Activated naive CD4-positive, alpha-beta T cell treated with anti-CD3 and anti-CD28 coated beads for 36 hours (primary cell): ENCODE results near the gene DCAKD. TPM values are rescaled to one million over a fixed set of nuclear protein-coding genes. Genes with fewer than 3 reads are reported as not detected.

Experiments used
- CTCF ChIA-PET: fragments of 350-600 bp; sonication (Branson Sonifier 250); formaldehyde crosslinking; loops from one replicate; lab custom pipeline; 2021; ENCODE audit warnings: antibody characterized with exemption; lab: Charles Lee
- DNase-seq: peaks from one replicate; pipeline ENCODE4 v3.0.0-alpha.2; 2020
- H3K27ac Mint-ChIP-seq: one replicate; pipeline ENCODE4 v1.8.0; 2021; ENCODE audit warnings: mild to moderate bottlenecking, mixed read lengths
- H3K27me3 Mint-ChIP-seq: one replicate; pipeline ENCODE4 v1.8.0; 2021; ENCODE audit warnings: low read depth, mixed read lengths
- H3K36me3 Mint-ChIP-seq: one replicate; pipeline ENCODE4 v1.8.0; 2021; ENCODE audit warnings: low read depth, mixed read lengths
- H3K4me1 Mint-ChIP-seq: one replicate; pipeline ENCODE4 v1.8.0; 2021; ENCODE audit warnings: low read depth, mixed read lengths
- H3K4me3 Mint-ChIP-seq: one replicate; pipeline ENCODE4 v1.8.0; 2021; ENCODE audit warnings: mild to moderate bottlenecking, moderate library complexity, mixed read lengths
- H3K9me3 Mint-ChIP-seq: one replicate; pipeline ENCODE4 v1.8.0; 2021; ENCODE audit warnings: mixed read lengths
- intact Hi-C: fragments of 100-400 bp; cut with micrococcal nuclease; formaldehyde crosslinking; loops from one replicate; pipeline ENCODE4 v1.15.1; 2023
- total RNA-seq, 2 experiments: library from RNA; stranded (reverse); gene quantifications; one replicate each; pipeline ENCODE4 v1.2.3, GENCODE V29; 2021

DCAKD gene
- total RNA-seq, 2 experiments from 2014 or later: 38.1 to 38.9 TPM

DNA sequence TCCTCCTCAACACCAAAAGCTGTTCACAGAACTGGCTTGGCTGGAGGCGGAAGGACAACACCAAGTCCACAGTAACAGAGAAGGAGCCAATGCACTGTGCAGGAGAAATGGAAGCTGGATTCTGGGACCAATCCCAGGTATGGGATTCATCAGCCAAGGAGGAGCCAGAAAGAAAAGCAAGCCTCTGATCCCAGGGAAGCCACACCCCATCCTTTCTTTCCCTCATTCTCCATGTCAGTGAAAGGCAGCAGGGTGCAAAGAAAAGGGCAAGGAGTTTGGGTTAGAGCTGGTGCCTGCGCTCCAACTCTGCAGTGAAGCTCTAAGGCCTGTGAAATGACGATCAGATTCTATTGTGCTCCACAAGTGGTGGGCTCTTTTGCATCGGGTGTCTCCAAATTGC lies 11.0 kb downstream of the DCAKD start:
- Mint-ChIP-seq H3K27ac (no peak overlapping the region), H3K4me3 (no peak overlapping the region), H3K4me1 (peaks cover 25% of the 10 kb centered on the region), H3K27me3 (no peaks in the 10 kb centered on the region), H3K9me3 (no peaks in the 10 kb centered on the region), H3K36me3 (no peaks in the 10 kb centered on the region)
- intact Hi-C loops: no loop called here
- CTCF ChIA-PET: no interaction called here
- DNase-seq: no peak

- CTCF ChIA-PET: no interaction called here
- Mint-ChIP-seq H3K27me3 (no peaks in the 10 kb centered on the region), H3K4me1 (peaks cover 22% of the 10 kb centered on the region), H3K4me3 (no peak overlapping the region), H3K36me3 (peaks cover 4% of the 10 kb centered on the region), H3K9me3 (no peaks in the 10 kb centered on the region), H3K27ac (no peak overlapping the region)
- no peak for DNase-seq
- intact Hi-C loops: no loop called here
Observed at GRCh38 chr17:45038728-45039634, 12.5 kb downstream of the DCAKD start.

- H3K9me3 Mint-ChIP-seq: no peaks in the 10 kb centered on the region
- intact Hi-C loops: no loop called here
- no peak overlapping the region for H3K27ac Mint-ChIP-seq
- H3K4me1 Mint-ChIP-seq: peaks cover 2% of the 10 kb centered on the region
- CTCF ChIA-PET: interaction anchor here (1.1 kb wide), 1 partner anchor 13 kb away, joined by 3 read pairs; no protein-coding TSS in a partner anchor
- H3K4me3 Mint-ChIP-seq: no peak overlapping the region
- H3K27me3 Mint-ChIP-seq: no peaks in the 10 kb centered on the region
- peaks cover 16% of the 10 kb centered on the region for H3K36me3 Mint-ChIP-seq
- DNase-seq: no peak
Observed at GRCh38 chr17:45036691-45037090, 14.7 kb downstream of the DCAKD start.

GRCh38 chr17:45035848-45036247 lies 15.6 kb downstream of the DCAKD start:
- Mint-ChIP-seq H3K36me3 (peaks cover 20% of the 10 kb centered on the region), H3K4me3 (no peak overlapping the region)

GRCh38 chr17:45034599-45034998 lies 16.8 kb downstream of the DCAKD start:
- Mint-ChIP-seq H3K4me3 (no peak overlapping the region), H3K9me3 (no peaks in the 10 kb centered on the region), H3K36me3 (peaks cover 23% of the 10 kb centered on the region), H3K27ac (no peak overlapping the region), H3K27me3 (no peaks in the 10 kb centered on the region), H3K4me1 (peaks cover 2% of the 10 kb centered on the region)
- intact Hi-C loops: no loop called here
- no peak for DNase-seq
- CTCF ChIA-PET: interaction anchor here (1.7 kb wide), 1 partner anchor 13 kb away, joined by 6 read pairs; no protein-coding TSS in a partner anchor

More at GRCh38 chr17:45035848-45036247, 15.6 kb downstream of the DCAKD start:
- Mint-ChIP-seq H3K4me1 (peaks cover 2% of the 10 kb centered on the region), H3K9me3 (no peaks in the 10 kb centered on the region), H3K27me3 (no peaks in the 10 kb centered on the region), H3K27ac (no peak overlapping the region)
- CTCF ChIA-PET: interaction anchor here (0.7 to 0.8 kb wide), 2 partner anchors 100 to 115 kb away, joined by 3 to 5 read pairs; partner anchors contain the start of gene ACBD4
- no peak for DNase-seq
- intact Hi-C loops: no loop called here

DNA sequence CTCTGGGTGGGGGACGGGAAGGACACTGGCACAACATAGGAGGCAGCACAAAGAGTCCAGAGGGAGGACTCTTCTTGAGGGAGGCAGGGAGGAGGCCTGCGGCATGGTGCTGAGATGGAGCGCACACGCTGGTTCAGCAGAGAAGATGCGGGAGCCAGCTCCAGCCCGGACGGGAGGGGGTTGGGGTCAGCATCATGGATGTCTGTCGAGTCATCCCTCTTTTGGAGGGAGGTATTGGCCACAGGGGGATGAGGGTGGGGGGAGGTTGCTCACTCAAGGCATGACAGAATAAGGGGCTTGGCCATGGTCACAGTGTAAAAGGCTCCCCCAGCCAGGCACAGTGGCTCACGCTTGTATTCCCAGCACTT lies 19.3 kb downstream of the DCAKD start:
- Mint-ChIP-seq H3K9me3 (no peaks in the 10 kb centered on the region), H3K27me3 (no peaks in the 10 kb centered on the region), H3K27ac (no peak overlapping the region), H3K4me3 (no peak overlapping the region), H3K4me1 (no peaks in the 10 kb centered on the region), H3K36me3 (peaks cover 25% of the 10 kb centered on the region)
- intact Hi-C loops: no loop called here
- CTCF ChIA-PET: interaction anchor here (0.5 to 1.7 kb wide), 3 partner anchors 11 to 66 kb away, joined by 3 to 5 read pairs (median 3); no protein-coding TSS in a partner anchor
- DNase-seq: no peak

GRCh38 chr17:45031231-45032173 lies 19.9 kb downstream of the DCAKD start:
- H3K4me3 Mint-ChIP-seq: no peak overlapping the region
- CTCF ChIA-PET: interaction anchor here (0.5 to 1.7 kb wide), 4 partner anchors 11 to 67 kb away, joined by 3 to 5 read pairs (median 4); no protein-coding TSS in a partner anchor
- no peak for DNase-seq
- no peak overlapping the region for H3K27ac Mint-ChIP-seq
- H3K9me3 Mint-ChIP-seq: no peaks in the 10 kb centered on the region
- H3K4me1 Mint-ChIP-seq: no peaks in the 10 kb centered on the region
- no peaks in the 10 kb centered on the region for H3K27me3 Mint-ChIP-seq
- peaks cover 26% of the 10 kb centered on the region for H3K36me3 Mint-ChIP-seq
- intact Hi-C loops: no loop called here

- peaks cover 27% of the 10 kb centered on the region for H3K36me3 Mint-ChIP-seq
- H3K4me1 Mint-ChIP-seq: no peaks in the 10 kb centered on the region
- H3K9me3 Mint-ChIP-seq: no peaks in the 10 kb centered on the region
- DNase-seq: no peak
- intact Hi-C loops: no loop called here
- H3K4me3 Mint-ChIP-seq: no peak overlapping the region
- no peak overlapping the region for H3K27ac Mint-ChIP-seq
- CTCF ChIA-PET: interaction anchor here (1.1 to 1.7 kb wide), 2 partner anchors 10 to 68 kb away, joined by 3 to 5 read pairs; no protein-coding TSS in a partner anchor
- no peaks in the 10 kb centered on the region for H3K27me3 Mint-ChIP-seq
Observed at GRCh38 chr17:45030733-45031132, 20.7 kb downstream of the DCAKD start.

DNA sequence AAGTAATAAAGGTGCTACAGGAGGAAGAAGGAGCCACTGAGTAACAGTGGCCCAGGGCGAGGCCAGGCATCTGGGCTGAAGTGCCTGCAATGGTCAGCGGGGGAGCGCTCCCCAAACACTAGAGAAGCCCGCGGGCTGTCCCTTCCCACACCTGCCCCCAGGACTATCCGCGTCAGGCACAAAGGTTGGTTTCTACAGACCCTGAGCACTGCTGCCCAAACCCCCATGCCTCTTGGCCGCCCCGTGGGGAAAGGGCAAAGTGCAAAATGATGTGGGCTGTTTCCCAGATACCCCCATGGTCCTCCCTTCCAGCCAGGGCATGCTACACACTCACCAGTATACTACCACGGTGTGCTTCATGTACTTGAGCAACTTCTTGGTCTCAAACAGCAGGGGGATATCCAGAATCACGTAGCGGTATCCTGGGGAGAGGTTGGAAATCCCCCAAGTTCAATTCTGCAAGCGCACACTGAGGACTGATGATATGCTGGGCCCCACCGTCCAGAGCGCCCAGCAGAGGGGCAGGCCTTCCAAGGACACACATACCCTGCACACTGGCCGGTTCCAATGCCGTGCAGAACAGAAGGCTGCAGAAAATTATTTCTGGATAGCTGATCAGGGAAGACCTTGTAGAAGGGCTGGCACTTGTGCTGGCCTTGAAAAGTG lies 21.5 kb downstream of the DCAKD start:
- H3K27me3 Mint-ChIP-seq: no peaks in the 10 kb centered on the region
- H3K4me3 Mint-ChIP-seq: no peak overlapping the region
- no peak for DNase-seq
- H3K9me3 Mint-ChIP-seq: no peaks in the 10 kb centered on the region
- CTCF ChIA-PET: no interaction called here
- no peak overlapping the region for H3K27ac Mint-ChIP-seq
- H3K36me3 Mint-ChIP-seq: peaks cover 27% of the 10 kb centered on the region
- intact Hi-C loops: no loop called here
- H3K4me1 Mint-ChIP-seq: no peaks in the 10 kb centered on the region

GRCh38 chr17:45029096-45029495 lies 22.3 kb downstream of the DCAKD start:
- H3K27me3 Mint-ChIP-seq: no peaks in the 10 kb centered on the region
- CTCF ChIA-PET: no interaction called here
- intact Hi-C loops: no loop called here
- no peak overlapping the region for H3K4me3 Mint-ChIP-seq
- H3K4me1 Mint-ChIP-seq: no peaks in the 10 kb centered on the region
- H3K9me3 Mint-ChIP-seq: no peaks in the 10 kb centered on the region
- H3K36me3 Mint-ChIP-seq: peaks cover 24% of the 10 kb centered on the region
- no peak for DNase-seq
- no peak overlapping the region for H3K27ac Mint-ChIP-seq

DNA sequence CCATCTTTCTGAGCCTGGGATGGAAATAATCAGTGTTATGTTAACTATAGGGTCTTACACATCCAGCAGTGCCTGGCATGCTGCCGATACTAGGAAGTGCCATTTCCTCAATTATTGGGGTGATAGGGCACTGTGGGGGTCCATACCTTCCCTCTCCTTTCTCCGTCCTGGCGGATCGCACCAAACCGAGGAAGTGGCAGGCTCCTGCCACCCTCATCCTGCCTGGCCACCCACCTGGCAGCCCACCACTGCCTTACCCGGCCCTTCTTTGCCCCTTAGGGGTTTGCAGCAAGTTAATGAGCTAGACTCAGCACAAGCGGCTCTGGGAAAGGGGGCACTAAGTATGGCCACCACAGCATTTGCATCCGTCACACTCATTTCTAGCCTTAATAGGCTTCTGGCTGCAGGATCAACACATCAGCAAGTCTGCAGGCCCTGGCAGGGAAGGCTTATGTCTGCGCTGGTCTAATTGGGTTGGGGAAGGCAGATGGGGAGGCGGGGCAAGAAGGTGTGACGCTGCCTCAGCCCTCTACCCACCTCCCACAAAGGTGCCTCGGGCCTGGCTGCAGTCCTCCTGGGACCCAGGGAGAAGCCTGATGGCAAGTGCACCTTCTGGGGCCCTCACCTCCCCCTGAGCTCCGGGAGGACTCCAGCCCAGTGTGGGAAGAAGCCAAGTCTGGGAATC lies 28.6 kb downstream of the DCAKD start:
- no peak overlapping the region for H3K27ac Mint-ChIP-seq

More for the DNA sequence above, 28.6 kb downstream of the DCAKD start:
- Mint-ChIP-seq H3K9me3 (no peaks in the 10 kb centered on the region), H3K36me3 (peaks cover 3% of the 10 kb centered on the region), H3K4me3 (no peak overlapping the region), H3K4me1 (peaks cover 16% of the 10 kb centered on the region), H3K27me3 (peaks cover 31% of the 10 kb centered on the region)
- CTCF ChIA-PET: interaction anchor here (0.6 to 5.2 kb wide), 19 partner anchors 10 to 259 kb away, joined by 3 to 60 read pairs (median 3); no protein-coding TSS in a partner anchor
- no peak for DNase-seq
- intact Hi-C loops: loop anchor here (1.0 to 5.0 kb wide), 3 partner anchors 76 to 125 kb away; partner anchors contain the start of gene EFTUD2
